ENCODE measurements around the gene OTUB2.
A peak's percentile ranks its signal among the peaks of the same experiment; 100 is the strongest.

The OTUB2 gene

DNA sequence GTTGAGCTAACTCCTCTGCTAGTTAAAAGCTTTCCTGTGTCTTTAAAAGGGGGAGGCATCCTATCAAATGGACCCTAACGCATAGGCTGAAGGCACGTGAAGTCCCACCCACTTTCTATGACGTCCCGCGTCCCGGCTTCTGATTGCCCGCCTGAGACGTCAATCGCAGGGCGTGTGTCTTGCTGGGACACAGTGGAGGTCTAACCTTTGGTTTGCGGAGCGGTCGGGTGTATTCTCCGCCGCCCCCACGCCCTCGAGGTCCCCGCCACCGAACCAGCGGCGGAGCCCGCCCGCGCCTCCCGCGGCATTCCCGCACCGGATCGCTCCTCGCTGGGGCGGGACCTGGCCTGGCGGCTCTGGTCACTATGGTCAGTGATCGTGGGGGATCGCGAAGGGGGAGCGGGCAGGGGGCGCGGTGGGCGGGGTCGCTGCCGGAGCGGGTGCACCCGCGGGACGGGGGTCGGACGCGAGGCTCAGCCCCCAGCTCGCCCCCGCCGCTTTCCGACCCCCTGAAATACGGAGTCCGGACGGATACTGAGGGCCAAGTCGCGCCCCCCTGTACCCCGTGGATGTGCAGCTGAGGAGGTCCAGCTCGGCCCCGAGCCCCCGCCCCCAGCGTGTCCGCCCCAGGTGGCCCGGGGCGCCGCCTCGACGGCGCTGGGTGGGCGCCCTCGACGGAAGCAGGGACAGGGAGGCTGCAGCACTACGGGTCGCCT lies at the start of gene OTUB2:
TSS of gene OTUB2 (plus strand) at position 168 of the 716 bp plus-strand sequence. CDS start at position 366, 198 bp downstream.
- DNase-seq, result peak; percentile 83

DNA sequence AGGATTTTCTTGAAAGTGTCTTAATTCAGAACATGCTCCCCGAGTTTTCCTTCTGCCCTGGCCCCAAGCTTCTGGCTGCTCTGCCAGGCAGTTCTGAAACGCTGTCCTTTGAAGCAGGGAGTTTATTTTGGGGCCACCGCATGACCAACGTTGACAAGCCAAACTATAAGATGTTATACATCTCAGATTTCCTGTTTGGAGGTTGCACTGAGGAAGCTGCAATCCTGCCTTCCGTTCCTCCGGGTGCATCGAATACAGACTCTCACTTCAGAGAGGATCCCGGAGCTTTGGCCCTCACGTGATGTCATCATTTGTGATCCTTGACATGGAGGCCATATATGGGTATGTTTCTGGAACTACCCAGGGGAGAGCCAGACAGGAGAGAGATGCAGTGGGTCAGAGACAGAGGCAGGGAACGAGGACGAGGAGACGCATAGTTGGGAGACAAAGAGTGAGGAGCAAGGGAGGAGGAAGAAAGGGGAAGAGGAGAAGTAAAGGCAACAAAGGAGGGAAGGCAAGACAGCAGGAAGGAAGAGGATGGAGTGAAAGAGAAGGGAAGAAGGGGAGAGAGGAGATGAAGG lies 49.6 kb upstream of the OTUB2 start, which contains the start of gene ASB2:
TSS of gene ASB2 (minus strand) at position 94 of the 581 bp plus-strand sequence. CDS start 12,031 bp downstream, outside the sequence.
- no peak for DNase-seq

DNA sequence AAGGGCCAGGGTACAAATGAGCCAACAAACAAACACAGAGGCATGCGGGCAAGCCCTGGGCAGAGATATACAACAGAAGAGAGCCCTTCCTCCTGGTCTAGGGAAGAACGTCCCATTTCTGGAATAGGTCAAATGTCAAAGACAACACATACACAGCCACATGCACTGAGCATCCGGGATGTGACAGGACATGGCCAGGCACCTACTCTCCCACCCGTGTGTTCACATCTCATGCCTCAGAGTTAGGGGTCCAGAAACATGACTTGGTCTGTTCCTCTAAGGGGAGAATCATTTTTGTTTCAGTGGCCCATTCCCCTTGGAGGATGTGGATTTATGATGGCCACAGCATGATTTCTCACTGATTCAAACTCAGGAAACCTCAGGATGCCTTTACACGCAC lies 49.0 kb upstream of the OTUB2 start:
- no peak for DNase-seq

DNA sequence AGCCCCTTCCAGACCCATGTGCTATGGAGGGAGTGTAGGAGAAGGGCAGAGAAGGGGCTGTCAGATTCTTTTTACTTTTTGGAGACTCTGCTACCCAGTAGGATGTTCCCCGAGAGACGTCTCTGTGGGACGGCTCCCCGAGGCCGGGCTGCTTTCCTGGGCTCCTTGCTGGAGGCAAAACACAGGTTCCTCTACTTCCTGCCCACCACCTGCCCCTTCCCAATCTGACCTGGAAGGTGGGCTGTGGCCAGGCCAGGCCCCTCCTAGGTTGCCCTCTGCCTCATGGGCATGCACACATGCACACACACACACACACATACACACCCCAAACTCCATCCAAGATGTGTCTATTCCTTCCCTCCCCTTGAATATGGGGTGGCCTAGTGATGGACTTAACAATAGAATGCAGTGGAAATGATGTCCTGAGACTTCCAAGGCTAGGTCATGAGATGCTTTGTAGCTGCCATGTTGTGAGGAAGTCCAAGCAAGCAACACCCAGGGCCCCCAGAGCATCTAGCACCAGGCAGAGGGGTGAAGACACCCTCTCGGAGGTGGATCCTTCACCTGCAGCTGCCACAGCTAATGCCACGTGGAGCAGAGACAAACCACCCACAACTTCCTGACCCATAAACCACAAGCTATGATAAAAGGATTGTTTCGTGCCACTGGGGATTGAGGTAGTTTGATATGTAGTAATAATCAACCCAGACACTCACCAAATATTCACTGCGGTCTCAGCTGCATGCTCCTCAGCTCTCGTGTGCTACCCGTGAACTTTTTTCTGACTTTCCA lies 48.2 kb upstream of the OTUB2 start:
- no peak for DNase-seq

DNA sequence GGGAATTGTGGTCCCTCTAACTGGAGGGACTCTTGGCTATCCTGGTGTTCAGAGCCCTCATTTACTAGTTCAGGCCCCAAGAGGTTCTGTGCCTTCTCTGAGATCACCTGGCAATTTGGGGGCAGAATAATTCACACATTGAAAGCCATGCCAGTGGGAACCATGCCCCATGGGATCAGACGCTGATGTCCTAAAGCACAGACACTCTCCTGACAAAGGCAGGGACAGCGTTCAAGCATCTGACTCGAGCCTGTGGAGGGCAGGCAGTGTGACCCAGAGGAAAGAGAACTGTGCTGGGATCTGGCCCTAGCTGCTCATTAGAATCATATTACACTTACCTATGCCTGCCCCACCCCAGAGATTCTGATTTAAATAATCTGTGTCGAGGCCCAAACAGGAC lies 47.4 kb upstream of the OTUB2 start:
- no peak for DNase-seq

DNA sequence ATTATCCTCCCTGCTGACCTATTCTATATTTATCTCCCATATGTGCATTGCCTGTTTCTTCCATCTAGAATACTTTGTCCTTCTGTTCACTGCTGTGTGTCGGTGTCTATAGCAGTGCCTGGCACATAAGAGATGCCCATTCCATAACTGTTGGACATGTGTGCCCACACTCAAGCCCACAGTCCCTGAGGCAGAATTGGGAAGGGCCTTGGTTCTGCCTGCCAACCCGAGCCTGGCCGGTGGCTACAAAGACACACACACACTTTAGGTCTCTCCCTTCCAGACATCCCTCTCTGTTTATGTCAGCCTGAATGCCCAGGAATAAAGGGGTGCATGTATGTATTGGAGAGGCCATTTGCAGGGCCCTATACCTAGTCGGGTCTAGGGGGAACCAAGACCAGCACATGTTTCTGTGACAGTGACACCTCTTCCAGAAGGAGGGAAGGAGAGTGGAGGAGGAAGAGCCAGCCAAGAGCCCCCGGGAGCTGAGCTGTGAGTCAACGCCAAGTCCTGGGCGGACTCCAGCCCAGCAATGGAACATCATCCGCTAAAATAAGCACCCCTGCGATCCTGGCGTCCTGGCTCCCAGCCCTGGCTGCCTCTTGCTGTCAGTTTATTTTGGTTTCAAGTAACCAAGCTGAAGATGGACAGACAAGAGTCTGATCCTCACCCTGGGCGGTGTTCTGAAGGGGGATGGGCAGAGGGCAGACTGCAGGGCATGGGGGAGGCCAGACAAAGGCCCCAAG lies 45.5 kb upstream of the OTUB2 start:
- no peak for DNase-seq

DNA sequence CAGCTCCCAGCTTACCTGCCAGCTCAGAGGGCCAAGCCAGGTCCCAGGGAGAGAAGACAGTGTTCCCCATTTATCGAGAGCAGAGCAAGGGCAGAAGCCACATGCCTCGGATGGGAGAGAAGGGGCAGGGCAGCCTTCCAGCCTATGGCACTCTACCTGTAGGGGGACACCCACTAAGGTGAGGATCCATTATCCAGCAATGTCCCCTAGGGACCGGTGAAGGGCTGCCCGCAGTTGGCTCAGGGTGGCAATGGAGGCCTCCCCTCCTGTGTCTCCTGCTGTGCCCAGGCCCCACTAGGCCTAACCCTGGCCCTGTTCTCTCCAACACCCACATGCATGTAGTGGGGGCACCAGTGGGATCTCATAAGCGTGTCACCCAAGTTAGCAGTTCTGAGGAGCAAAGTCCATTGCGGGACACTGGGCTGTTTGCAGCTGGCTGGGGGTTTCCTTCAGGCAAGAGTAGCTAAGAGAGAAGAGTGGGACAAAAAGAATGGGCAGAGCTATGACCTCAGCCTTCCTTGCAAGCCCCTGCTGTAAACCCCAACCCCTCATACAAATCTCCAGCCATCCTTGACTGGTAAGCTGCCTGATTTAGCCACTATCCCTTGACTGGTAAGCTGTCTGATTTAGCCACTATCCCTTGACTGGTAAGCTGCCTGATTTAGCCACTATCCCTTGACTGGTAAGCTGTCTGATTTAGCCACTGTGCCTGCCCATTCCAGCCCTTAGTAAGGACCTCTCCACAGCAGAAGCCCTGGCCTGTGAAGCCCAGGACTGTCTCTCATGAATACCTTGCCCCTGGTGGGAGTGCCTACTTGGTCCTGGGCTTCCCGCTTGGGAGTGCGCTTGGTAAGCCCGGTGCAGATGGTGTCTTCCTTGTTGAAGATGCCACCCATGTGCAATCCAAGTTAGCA lies 44.6 kb upstream of the OTUB2 start:
- DNase-seq, result no peak

DNA sequence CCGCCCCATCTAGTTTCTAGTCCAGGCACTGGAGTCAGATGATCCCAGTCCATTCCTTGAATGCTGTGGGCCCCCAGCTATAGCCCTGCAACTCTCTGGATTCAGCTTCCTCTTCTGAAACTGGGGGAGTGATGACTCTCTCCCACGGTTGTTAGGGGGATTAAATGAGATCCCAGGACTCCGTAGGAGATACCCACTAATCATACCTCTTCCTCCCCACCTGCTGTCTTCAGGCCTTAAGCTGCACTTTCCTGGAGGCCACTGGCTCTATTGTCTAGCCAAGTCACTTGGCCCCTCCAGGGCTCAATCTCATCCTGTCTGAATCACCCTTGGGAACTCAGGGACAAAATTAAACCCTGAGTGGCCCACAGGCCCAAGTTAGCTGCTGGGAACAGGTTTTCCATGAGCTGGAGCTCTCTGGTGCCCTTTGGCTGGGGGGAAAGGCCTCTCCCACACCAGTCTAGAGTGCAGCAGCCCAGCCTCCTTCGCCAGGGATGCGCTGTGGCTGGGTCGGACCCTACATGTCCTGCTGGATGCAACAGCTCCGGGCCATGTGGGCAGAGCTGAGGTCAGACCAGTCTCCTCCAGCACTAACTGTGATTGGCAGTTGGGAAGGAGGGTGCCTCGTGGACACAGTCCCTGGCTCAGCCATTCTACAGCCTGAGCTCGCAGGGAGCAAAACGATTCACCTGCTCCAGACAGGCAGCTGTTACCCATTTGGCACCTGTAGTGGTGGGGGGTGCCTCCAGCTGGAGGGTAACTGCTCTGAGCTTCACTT lies 43.7 kb upstream of the OTUB2 start:
- DNase-seq, result no peak

DNA sequence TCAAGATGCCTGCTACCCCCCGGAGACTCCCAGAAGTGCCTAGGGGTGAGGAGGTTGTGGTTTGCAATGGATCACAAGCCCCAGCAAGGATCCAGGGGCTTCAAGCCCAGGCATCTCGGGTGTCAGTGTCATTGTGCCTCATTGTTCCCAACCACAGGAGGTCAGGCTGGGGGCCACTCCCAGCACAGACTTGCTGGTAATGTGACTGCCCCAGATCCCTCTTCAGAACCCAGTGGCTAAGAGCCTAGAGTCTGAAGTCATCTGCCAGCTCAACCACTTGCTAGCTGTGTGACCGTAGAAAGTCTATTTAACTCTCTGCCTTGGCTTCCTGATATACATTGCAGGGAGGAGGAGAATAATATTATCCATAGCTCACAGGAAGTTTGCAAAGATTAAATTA lies 42.1 kb upstream of the OTUB2 start:
- no peak for DNase-seq

DNA sequence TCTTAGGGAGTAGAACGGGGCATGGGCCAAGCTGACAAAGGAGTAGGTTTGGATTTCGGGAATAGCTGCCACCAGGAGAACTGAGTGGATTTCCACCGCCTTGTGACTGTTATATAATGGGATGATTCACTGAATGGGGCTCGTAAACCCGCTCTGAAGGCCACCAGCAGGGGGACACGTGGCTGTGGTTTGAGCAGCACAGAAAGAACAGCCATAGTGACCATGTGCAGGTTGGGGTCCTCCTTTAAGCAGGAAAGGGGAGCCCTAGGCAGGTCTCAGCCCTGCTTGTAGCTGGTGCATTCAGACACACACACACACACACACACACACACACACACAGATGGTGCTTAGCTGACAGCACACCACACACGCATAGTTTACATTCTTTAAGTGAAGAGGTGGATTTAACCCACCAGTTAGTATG lies 41.1 kb upstream of the OTUB2 start:
- DNase-seq, result no peak

DNA sequence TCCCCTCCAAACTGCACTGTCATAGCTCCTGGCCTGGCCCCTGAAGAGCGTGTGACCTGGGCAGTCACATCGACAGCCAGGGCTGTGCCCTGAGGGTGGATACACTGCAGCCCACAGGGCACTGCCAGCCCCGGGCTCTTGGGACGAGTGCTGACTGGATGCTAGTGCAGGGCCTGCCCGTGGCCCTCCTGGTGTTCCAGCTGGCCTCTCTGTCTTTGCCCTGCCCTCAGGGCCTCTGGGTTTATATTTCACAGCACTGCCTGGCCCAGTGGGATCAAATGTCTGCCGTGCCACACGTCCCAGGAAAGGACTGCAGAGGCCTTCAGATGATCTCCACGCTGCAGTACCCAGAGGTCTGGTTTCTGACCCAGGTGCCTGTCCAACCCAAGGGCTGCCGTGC lies 39.2 kb upstream of the OTUB2 start:
- DNase-seq, result no peak

DNA sequence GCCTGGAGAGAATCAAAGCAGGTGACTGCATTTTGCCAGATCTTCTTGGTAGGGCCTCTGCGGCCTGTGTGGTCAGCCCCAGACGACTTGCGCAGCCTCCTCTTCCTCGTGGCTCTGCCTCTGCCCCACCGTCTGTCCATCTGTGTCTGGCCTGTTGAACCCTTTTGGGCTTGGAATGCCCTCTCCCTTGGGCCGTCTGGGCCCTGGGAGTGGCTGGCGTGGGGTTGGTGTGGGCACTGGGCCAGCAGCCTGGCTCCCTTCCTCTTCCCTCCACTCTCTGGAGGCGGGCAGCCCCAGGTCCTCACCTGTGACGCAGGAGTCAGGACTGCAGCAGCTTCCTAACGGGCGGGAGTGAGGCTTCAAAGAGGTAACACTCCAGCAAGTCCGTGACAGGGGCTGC lies 38.8 kb upstream of the OTUB2 start:
- DNase-seq, result no peak

DNA sequence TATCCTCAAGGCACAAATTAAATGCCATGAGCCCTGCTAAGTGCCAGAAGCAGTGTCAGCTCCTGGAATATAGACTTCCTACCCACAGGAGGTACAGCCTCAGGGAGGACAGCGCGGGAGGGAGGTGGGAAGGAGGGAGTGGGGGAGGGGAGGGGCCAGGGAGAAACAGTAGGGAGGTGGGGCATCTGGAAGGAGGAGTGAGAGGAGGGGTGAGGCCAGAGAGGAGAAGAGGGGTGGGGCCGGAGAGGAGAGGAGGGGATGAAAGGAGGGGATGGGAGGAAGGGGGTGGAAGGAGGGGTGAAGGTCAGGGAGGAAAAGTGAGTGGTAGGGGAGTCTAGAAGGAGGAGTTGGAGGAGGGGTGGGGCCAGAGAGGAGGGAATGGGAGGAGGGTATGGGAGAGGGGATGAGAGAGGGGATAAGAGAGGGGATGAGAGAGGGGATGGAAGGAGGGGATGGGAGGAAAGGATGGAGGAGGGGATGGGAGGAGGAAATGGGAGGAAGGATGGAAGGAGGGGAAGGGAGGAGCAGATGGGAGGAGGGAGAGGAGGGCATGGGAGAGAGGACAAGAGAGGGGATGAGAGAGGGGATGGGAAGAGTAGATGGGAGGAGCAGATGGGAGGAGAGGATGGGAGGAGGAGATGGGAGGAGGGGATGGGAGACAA lies 38.2 kb upstream of the OTUB2 start:
- DNase-seq, result no peak

DNA sequence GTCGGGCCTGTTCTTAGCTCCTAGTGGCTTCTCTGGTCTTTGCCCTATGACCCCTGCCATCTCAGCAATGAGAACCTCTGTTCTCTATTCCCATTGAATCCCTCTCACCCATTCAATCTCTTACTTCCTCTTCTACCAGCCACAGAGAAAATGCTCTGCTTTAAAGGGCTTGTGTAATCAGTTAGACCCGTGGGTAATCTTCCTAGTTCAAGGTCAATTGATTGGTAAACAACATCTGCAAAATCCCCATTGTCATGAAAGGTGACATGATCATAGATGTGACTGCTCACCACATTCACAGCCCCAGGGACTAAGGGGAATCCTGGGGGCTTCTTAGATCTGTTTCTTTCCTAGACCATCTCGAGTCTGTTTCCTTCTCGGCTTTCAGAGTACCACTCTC lies 36.2 kb upstream of the OTUB2 start:
- no peak for DNase-seq

DNA sequence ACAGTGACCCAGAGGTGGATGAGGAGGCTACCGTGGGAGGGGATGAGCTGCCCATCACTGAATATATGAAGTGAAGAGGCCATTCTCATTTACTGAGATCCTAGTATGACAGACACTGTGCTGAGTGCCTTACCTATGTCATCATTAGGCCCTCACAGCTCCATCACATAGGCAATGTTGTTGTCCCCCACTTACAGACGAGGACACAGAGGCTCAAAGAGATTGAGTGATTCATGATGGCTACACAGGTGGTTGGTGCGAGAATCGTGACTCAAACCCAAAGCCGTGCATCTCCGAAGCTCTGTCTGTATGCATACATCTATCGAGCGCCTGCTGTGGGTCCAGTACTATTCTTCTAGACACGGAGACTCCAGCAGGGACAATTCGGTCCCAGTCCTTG lies 34.9 kb upstream of the OTUB2 start:
- no peak for DNase-seq

DNA sequence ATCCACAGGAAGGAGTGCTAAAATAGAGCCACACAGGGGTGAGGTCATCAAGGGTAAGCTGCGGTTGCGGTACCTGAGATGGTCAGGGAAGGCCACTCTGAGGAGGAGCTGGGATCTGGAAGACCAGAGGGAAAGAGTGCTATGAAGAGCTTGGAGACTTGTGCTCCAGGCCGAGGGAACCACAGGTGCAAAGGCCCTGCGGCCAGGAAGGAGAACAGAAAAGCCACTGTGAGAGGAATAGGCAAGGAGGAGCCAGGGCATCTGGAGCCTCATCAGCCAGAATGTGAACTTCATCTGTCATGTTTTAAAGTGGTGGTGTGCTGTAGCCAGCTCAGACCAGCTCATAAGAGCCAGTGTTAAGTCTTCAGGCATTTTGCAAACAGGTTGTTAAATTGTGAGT lies 34.5 kb upstream of the OTUB2 start:
- no peak for DNase-seq

DNA sequence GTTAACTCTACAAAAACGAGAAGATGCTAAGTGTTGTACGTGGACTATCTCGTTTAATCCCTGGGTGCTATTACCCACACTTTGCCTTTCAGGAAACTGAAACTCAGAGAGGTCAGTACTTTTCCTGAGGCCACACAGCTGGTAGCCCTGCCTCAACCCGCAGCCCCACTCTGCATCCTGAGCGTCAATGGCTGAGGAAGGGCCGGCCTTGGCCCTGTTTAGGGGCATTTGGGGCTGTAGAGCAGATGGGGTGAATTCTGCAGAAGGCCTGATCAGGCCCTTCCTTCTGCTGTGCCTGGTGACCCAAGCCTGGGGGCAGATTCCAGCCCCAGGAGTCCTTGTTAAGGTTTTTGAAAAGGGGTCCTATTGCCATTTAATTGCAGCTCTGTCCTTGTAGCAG lies 32.8 kb upstream of the OTUB2 start:
- DNase-seq, result no peak

DNA sequence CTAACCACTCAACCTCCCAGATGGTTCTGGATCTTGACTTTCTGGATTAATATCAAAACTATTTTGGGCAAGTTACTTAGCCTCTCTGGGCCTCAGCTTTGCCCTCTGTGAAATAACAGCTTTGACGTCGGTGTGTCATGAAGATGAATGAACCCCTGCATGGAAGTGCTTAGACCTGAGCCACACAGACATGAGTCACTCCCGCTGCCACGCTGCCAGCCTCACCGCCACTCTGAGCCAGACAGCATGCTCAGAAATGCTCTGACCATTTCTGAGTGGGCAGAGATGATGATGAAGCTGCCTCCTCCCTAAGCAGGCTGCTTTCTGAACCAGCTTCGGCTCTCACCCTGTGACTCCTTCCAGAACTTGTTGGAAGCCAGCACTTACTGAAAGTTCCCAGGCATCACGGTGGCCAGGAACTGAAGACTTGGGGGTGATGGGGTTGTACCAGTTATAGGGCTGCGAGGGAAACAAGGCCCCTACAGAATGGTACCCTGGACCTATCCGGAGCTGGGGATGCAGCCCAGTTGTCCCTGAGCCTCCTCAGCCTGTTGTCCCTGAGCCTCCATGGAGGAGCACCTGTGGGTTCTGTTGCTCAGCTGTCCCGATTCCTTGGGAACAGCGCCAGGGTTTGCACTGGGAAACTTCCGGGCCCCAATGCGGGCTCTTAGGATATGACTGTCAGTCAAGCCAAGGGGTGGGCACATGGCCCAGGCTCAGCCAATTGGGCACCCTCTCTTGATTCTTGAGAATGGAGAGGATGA lies 31.0 kb upstream of the OTUB2 start:
- DNase-seq, result no peak

DNA sequence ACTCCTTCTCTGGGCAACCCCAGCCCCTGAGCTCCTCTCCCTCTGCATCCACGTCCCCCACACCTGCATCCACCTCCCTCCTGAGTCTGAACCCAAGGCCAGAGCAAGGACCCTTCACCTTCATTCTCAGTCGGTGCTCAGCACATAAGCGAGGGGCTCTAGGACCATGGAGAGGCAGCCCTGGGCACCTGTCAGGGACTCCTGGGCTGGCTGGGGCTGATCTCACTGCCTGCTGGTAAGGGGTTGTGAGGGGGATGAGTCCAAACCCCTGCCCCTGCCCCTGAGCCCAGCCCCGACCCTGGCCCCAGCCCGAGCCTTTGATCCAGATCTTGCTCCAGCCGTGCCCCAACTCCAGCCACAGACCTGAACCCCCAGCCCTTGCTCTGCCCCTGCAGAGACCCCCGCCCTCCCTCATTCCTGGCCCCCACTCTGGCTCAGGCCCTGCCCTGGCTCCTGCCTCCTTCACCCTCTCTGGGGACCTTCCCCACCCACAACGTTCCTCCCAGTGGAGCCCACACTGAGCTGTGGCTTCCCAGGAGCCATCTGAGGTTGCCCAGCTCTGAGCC lies 29.9 kb upstream of the OTUB2 start:
- no peak for DNase-seq

DNA sequence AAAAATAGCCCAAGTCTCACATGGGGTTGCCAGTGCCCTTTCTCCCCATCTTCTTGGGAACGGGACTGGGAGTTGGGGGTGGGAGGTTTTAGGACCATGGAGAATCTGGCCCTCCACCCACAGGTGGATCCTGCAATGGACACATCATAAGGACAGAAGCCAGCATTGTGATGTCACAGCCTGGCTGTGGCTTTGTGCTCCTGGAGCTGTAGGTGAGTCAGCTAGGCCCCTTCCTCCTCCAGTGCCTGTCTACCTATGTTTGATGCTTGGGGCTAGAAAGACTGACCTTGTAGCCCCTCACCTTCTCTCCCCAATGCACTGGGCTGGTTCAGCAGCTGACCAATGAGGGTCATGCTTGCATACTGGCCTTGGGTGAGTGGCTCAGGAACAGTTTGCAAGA lies 29.1 kb upstream of the OTUB2 start, which contains the start of gene CCDC197:
TSS of gene CCDC197 (plus strand) at position 220 of the 400 bp plus-strand sequence. CDS start 831 bp downstream, outside the sequence.
- no peak for DNase-seq
